ENCODE results near the gene ABR.

GRCh38 chr17:1229349-1229899, 49.6 kb upstream of the ABR start:
- no peak for TF ChIP-seq CTCF (IDR thresholded peaks at IDR 0.05)
- peak; percentile 54 for TF ChIP-seq POLR2A (IDR thresholded peaks at IDR 0.05)

All from right lobe of liver (tissue), 4 donors.